Measurements from ENCODE around the gene CBR1. TPM values are rescaled to one million over a fixed set of nuclear protein-coding genes. Genes with fewer than 3 reads are reported as not detected.

Gene CBR1
- total RNA-seq, 1 donor from 2014 or later: 111 TPM

DNA sequence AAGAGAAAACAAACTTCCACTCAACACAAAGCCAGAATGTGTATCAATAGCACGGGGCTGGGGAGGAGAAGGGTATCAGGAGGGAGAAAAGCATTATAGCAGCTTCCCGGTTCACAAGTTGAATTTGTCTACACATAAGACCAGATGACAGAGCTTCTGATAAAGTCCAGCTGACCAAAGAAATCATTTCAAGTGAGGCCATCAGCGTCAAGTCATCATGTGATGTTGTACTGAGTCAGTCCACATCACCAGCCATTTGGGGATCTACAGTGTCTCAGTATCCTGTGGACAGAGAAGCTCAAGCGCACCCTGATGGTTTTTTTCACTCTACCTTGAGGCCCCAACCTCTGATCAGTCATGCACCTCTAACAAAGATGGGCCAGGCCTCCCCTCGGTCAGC lies 42.5 kb upstream of the CBR1 start:
- FAIRE-seq: peak; percentile 47
- no peaks in the 10 kb centered on the region for H3K36me3 ChIP-seq (ENCODE audit: control insufficient read depth, insufficient read depth, low read length)
- peak; percentile 42 for DNase-seq (ENCODE audit: low read depth)
- TF ChIP-seq, protein P1, sequence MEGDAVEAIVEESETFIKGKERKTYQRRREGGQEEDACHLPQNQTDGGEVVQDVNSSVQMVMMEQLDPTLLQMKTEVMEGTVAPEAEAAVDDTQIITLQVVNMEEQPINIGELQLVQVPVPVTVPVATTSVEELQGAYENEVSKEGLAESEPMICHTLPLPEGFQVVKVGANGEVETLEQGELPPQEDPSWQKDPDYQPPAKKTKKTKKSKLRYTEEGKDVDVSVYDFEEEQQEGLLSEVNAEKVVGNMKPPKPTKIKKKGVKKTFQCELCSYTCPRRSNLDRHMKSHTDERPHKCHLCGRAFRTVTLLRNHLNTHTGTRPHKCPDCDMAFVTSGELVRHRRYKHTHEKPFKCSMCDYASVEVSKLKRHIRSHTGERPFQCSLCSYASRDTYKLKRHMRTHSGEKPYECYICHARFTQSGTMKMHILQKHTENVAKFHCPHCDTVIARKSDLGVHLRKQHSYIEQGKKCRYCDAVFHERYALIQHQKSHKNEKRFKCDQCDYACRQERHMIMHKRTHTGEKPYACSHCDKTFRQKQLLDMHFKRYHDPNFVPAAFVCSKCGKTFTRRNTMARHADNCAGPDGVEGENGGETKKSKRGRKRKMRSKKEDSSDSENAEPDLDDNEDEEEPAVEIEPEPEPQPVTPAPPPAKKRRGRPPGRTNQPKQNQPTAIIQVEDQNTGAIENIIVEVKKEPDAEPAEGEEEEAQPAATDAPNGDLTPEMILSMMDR (IDR thresholded peaks at IDR 0.05; ENCODE audit: insufficient read depth, low read length, severe bottlenecking): no peak
- H3K27me3 ChIP-seq (ENCODE audit: control insufficient read depth, insufficient read depth, low read length): no peaks in the 10 kb centered on the region
- H3K4me3 ChIP-seq (ENCODE audit: low read depth, low read length): no peak overlapping the region

DNA sequence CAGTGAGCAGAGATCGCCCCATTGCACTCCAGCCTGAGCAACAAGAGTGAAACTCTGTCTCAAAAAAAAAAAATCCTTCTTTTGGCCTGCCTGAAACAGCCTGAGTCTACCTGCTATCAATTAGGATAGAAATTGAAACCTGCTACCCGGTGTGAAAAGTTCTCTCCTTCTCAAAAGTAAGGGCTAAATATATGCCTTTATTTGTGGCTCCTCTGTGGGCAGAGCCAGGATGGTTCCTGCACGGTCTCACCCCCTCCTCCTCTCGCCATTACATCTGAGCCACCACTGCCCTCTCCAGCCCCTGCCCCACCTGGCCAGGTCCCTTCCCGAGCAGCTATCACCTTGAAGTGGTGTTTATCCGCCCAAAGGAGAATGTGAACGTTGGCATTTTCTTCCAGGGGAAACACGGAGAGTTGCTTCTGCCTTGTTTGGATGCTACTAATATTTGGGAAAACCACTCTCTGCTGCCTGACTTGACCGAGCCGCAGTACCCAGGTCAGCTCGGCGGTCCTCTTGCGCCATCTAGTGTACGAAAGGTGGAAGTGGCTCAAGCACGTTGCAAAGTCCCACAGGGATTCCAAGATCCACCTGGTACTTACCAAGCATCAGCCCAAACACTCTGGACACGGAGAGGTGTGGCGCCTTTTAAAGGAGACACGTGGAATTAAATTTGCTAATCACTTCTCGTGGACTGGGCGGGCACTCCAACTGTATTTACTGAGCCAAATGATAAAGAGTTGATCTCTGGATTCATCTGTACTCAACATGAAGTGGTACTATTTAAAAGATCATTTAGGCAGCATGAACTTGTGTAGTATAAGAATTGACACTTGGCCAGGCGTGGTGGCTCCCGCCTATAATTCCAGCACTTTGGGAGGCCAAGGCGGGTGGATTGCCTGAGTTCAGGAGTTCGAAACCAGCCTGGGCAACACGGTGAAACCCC lies 41.4 kb upstream of the CBR1 start:
- DNase-seq (ENCODE audit: low read depth) (peak; percentile 62), FAIRE-seq (no peak)
- Histone ChIP-seq H3K36me3 (ENCODE audit: control insufficient read depth, insufficient read depth, low read length) (no peaks in the 10 kb centered on the region), H3K4me3 (ENCODE audit: low read depth, low read length) (no peak overlapping the region), H3K27me3 (ENCODE audit: control insufficient read depth, insufficient read depth, low read length) (no peaks in the 10 kb centered on the region)
- TF ChIP-seq, protein P1 (IDR thresholded peaks at IDR 0.05; ENCODE audit: insufficient read depth, low read length, severe bottlenecking): peak; percentile 89

DNA sequence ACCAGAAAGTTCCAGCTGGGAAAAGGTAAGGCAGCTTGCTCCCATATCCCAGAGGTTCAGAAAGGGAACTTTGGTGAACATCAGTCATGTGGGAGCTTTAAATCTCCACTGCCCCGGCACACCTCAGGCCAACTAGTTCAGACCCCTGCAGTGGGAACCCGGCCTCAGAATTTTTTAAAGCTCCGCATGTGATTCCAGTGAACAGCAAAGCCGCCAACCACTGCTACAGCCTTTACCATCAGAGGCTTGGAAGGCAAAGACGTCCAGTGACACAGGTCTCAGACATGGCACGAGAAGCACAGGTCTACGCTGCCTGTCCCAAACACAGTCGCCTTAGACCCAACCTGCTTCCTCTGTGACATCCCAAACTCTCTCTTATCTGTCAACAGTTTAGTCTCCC lies 40.5 kb upstream of the CBR1 start:
- TF ChIP-seq, protein P1 (IDR thresholded peaks at IDR 0.05; ENCODE audit: insufficient read depth, low read length, severe bottlenecking): no peak
- DNase-seq (ENCODE audit: low read depth) (no peak), FAIRE-seq (no peak)
- Histone ChIP-seq H3K36me3 (ENCODE audit: control insufficient read depth, insufficient read depth, low read length) (no peaks in the 10 kb centered on the region), H3K27me3 (ENCODE audit: control insufficient read depth, insufficient read depth, low read length) (no peaks in the 10 kb centered on the region), H3K4me3 (ENCODE audit: low read depth, low read length) (no peak overlapping the region)

DNA sequence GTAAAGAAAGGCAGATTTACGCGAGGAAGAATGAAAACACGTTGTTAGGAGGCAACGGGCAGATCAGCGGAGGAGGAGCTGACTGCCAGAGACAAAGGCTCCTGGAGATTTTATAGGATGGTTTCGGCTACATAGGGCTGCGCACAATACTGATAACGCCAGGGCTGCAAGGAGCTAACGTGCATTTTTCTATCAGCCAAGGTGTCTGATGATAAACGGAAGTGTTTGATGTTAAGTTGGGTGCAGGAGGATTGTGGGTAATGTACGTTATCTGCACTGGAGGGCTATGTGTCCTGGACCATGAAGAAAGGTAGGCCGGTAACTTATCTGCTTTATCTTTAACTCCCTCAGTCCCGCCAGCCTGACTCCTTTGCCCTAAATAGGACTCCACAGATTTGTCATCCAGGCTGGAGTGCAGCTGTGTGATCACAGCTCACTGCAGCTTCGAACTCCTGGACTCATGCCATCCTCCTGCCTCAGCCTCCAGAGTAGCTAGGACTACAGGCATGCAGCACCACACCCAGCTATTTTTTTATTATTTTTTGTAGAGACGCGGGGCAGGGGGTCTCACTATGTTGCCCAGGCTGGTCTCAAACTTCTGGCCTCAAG lies 39.1 kb upstream of the CBR1 start:
- FAIRE-seq: no peak
- TF ChIP-seq, protein P1 (IDR thresholded peaks at IDR 0.05; ENCODE audit: insufficient read depth, low read length, severe bottlenecking): no peak
- no peak for DNase-seq (ENCODE audit: low read depth)
- peaks cover 1% of the 10 kb centered on the region for H3K36me3 ChIP-seq (ENCODE audit: control insufficient read depth, insufficient read depth, low read length)
- H3K27me3 ChIP-seq (ENCODE audit: control insufficient read depth, insufficient read depth, low read length): no peaks in the 10 kb centered on the region
- H3K4me3 ChIP-seq (ENCODE audit: low read depth, low read length): no peak overlapping the region

DNA sequence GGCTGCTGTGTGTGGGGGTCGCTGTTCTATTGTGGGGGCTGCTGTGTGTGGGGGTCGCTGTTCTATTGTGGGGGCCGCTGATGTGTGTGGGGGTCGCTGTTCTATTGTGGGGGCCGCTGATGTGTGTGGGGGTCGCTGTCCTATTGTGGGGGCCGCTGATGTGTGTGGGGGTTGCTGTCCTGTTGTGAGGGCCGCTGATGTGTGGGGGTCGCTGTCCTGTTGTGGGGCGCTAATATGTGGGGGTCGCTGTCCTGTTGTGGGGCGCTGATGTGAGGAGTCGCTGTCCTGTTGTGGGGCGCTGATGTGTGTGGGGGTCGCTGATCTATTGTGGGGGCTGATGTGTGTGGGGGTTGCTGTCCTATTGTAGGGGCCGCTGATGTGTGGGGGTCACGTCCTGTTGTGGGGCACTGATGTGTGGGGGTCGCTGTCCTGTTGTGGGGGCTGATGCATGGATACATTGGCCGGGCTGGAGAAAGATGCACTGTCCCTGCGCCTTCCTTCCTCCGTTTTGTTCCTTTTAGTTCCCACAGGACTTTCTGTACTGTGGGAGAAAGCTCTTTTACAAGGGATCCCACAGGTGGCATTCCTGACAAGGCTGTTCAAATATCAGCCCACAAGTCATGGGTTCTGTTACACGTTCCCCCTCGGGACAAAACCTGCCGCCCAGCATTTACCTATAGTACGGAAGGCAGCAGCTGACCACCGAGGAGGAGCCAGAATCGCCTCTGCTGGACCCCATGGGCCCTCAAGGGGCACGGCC lies 37.0 kb upstream of the CBR1 start:
- DNase-seq (ENCODE audit: low read depth): no peak
- Histone ChIP-seq H3K36me3 (ENCODE audit: control insufficient read depth, insufficient read depth, low read length) (peaks cover 3% of the 10 kb centered on the region), H3K4me3 (ENCODE audit: low read depth, low read length) (no peak overlapping the region), H3K27me3 (ENCODE audit: control insufficient read depth, insufficient read depth, low read length) (no peaks in the 10 kb centered on the region)
- TF ChIP-seq, protein P1 (IDR thresholded peaks at IDR 0.05; ENCODE audit: insufficient read depth, low read length, severe bottlenecking): no peak
- peak; percentile 36 for FAIRE-seq

Data from bronchial epithelial cell (primary cell).